H1 (cell line): ENCODE measurements around the gene SPOCK2. TPM values are rescaled to one million over a fixed set of nuclear protein-coding genes. Genes with fewer than 3 reads are reported as not detected.

ENCODE experiments used
- CTBP2 ChIP-seq: IDR thresholded peaks from 2 replicates; pipeline ENCODE4 v1.7.0; 2011; ENCODE audit warnings: borderline replicate concordance, mild to moderate bottlenecking, moderate library complexity, mixed read lengths, low read length; ENCODE audit not compliant: insufficient read depth, insufficient read length
- SUZ12 ChIP-seq: fragments of 200-600 bp; sonication (generic); IDR thresholded peaks from 2 replicates; pipeline ENCODE4 v1.6.1; 2012; ENCODE audit warnings: mild to moderate bottlenecking, inconsistent platforms, low read length, moderate library complexity, mixed read lengths
- polyA plus RNA-seq, 7 experiments: library from polyadenylated mRNA; depleted of rRNA in 3 of 7; stranded (reverse) in 5 of 7; unstranded in 2 of 7; fragments of >200 nt in 5 of 7; fragments of 200-250 nt in 2 of 7; gene quantifications; 1 replicate in 5 of 7; 2 replicates in 1 of 7; 4 replicates in 1 of 7; pipeline versions ENCODE4 v1.2.1 to v1.2.3, GENCODE V29; 2011 to 2013; ENCODE audit warnings: missing spikeins in 2 of 7, mixed read lengths in 2 of 7
- total RNA-seq: library from RNA; stranded (reverse); fragmentation: NEBNext Ultra II Directional; extraction: Animal tissue kit (Norgen Biotek cat#: 25700); gene quantifications from 2 replicates; pipeline ENCODE4 v1.2.1, GENCODE V29; 2021

Gene SPOCK2
- total and polyA plus RNA-seq, 2 of the 8 experiments (the other 6 are each of a cell fraction or from before 2014, with no cell fraction given) = 1.5 to 1.9 TPM

DNA sequence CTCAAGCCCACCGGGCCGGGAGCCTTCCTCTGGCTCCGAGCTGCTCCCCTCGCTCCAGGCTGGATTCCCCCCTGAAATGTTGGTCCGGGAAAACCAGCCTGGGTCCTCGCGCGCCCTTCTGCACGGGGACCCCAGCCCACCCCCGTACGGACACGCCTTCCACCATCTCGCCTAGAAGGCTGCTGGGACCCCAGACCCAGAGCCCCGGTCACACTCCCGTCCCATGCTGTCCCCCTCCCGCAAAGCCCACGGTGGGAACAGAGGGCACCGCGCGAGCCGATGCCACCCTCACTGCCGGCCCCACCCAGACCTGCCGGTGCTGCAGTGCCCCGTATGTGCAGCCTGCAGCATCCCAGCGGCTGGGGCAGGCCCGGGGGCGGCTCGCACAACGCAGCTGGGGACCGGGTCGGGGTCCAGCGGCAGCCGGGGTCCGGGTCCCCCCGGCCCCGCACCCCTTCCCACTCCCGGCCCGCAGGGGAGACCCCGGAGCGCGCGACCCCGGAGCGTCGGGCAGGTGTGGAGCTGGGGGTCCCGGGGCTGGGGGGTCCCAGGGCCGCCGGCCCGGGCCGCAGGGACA, 871 bp downstream of the SPOCK2 start (continued):
- TF ChIP-seq SUZ12 = peak; percentile 67; the same call in 1 of the 2 replicates
- no peak for TF ChIP-seq CTBP2
